Duodenal mucosa (tissue), 2 donors: Measurements from ENCODE around the gene CCDC127.

Source experiments
- H3K27ac ChIP-seq: one replicate; pipeline ENCODE4 v1.7.0; 2013; ENCODE audit warnings: low read depth, low read length
- H3K27me3 ChIP-seq, 2 donors: one replicate each; pipeline ENCODE4 v1.7.0; 2013; ENCODE audit warnings: low read length in 2 of 2, control low read depth in 1 of 2; ENCODE audit not compliant: insufficient read depth in 2 of 2, control insufficient read depth in 1 of 2
- H3K36me3 ChIP-seq, 2 donors: one replicate each; pipeline ENCODE4 v1.7.0; 2013; ENCODE audit warnings: low read length in 2 of 2, control low read depth in 1 of 2; ENCODE audit not compliant: insufficient read depth in 2 of 2, control insufficient read depth in 1 of 2
- H3K4me1 ChIP-seq, 2 donors: one replicate each; pipeline ENCODE4 v1.7.0; 2013; ENCODE audit warnings: low read length in 2 of 2, control low read depth in 1 of 2; ENCODE audit not compliant: insufficient read depth in 2 of 2, control insufficient read depth in 1 of 2
- H3K4me3 ChIP-seq, 2 donors: one replicate each; pipeline ENCODE4 v1.7.0; 2013; ENCODE audit warnings: low read length in 2 of 2, low read depth in 1 of 2
- H3K9ac ChIP-seq, 2 donors: one replicate each; pipeline ENCODE4 v1.7.0; 2013; ENCODE audit warnings: low read length in 2 of 2, low read depth in 1 of 2
- H3K9me3 ChIP-seq, 2 donors: one replicate each; pipeline ENCODE4 v1.7.0; 2013; ENCODE audit warnings: low read length in 2 of 2, control low read depth in 1 of 2; ENCODE audit not compliant: control insufficient read depth in 1 of 2

CCDC127 gene

DNA sequence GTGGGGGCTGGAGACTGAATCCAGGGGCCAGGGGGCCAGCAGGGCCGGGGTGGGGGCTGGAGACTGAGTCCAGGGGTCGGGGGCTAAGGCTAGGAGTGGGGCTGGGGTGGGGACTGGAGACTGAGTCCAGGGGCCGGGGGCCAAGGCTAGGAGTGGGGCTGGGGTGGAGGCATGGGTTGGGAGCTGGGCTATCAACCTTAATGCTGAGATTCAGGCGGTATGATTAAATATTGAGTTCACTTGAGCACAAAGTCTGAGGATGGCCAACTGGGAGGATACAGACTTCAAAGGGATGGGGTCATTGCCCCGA is 43.7 kb downstream of the CCDC127 start:
- Histone ChIP-seq H3K27me3 (peaks cover 0 to 3% of the 10 kb centered on the region in 2 donors), H3K27ac (no peak overlapping the region), H3K9ac (no peak overlapping the region), H3K9me3 (no peaks in the 10 kb centered on the region), H3K4me3 (no peak overlapping the region), H3K36me3 (no peaks in the 10 kb centered on the region), H3K4me1 (no peaks in the 10 kb centered on the region)

DNA sequence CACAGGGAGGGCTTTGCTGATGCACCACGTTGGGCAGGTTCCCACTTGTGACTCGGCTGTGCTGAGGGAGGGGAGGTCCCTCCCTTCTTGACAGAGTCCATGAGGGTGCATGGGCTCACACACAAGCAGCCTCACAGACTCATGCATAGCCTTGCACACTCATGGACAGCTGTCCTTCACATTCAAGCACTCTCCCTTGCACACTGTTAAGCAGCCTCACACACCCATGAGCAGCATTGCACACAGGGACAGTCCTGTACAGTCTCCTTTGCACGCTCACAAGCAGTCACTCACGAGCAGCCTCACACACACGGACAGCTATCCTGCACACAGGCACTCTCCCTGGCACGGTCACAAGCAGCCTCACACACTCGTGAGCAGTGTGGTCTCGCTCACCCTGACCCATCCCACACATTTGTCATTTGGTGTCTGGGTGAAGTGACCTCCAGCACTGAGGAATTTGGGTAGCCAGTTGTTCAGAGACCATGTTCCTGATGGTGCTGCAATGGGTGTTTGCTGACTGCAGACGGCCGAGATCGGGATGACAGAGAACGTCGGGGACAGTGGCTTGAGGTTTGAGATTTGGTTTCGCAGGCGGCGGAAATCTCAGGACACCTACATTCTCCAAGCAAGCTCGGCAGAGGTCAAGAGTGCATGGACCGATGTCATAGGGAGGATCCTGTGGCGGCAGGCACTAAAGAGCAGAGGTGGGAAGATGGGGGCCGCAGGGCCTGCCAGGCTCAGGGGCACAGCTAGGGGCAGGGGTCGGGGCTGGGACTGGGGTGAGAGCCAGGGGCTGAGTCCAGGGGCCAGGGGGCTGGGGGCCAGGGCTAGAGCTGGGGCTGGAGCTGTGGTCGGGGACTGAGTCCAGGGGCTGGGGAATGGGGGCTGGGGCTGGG is 44.3 kb downstream of the CCDC127 start:
- H3K27ac ChIP-seq: no peak overlapping the region
- H3K4me3 ChIP-seq: no peak overlapping the region
- H3K36me3 ChIP-seq: no peaks in the 10 kb centered on the region
- no peak overlapping the region for H3K9ac ChIP-seq
- peaks cover 0 to 3% of the 10 kb centered on the region in 2 donors for H3K27me3 ChIP-seq
- no peaks in the 10 kb centered on the region for H3K9me3 ChIP-seq
- no peaks in the 10 kb centered on the region for H3K4me1 ChIP-seq

DNA sequence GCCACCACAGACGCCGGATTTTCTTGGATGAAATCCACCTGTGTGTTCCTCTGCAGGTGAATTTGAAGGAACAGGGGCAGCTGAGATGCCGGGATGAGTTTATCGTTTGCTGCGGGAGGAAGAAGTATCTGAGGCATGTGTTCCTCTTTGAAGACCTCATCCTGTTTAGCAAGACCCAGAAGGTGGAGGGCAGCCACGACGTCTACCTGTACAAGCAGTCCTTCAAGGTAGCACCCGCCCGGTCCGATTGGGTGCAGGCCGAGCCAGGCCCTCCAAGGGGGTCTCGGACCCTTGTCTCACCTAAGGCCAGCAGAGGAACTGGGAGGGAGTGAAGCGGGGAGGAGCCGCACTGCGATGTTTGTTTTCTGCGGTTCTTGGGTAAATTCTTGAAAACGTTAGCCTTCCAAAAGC is 45.1 kb downstream of the CCDC127 start:
- Histone ChIP-seq H3K9me3 (no peaks in the 10 kb centered on the region), H3K9ac (no peak overlapping the region), H3K36me3 (no peaks in the 10 kb centered on the region), H3K4me3 (no peak overlapping the region), H3K27ac (no peak overlapping the region), H3K27me3 (peaks cover 0 to 3% of the 10 kb centered on the region in 2 donors), H3K4me1 (no peaks in the 10 kb centered on the region)

DNA sequence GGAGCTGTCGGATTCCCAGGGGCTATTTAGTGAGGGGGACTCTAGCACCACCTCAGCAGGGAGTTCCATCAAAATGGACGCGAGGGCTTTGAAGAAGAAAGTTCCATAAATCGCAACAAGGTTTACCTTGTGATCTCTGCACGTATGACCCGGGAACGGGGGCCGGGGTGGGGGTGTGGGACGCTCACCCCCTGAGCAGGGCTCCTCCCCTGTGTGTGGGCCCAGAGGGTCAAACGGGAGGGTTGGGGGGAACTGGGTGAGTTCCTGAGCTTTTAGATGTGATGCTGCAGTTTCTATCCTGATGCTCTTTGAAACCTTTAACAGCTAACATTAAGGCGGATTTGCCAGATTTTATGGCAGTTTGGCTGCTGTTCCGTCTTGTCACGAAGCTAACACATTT is 45.5 kb downstream of the CCDC127 start:
- no peaks in the 10 kb centered on the region for H3K4me1 ChIP-seq
- H3K4me3 ChIP-seq: no peak overlapping the region
- H3K9me3 ChIP-seq: no peaks in the 10 kb centered on the region
- H3K27ac ChIP-seq: no peak overlapping the region
- H3K27me3 ChIP-seq: peaks cover 0 to 3% of the 10 kb centered on the region in 2 donors
- no peaks in the 10 kb centered on the region for H3K36me3 ChIP-seq
- H3K9ac ChIP-seq: no peak overlapping the region

DNA sequence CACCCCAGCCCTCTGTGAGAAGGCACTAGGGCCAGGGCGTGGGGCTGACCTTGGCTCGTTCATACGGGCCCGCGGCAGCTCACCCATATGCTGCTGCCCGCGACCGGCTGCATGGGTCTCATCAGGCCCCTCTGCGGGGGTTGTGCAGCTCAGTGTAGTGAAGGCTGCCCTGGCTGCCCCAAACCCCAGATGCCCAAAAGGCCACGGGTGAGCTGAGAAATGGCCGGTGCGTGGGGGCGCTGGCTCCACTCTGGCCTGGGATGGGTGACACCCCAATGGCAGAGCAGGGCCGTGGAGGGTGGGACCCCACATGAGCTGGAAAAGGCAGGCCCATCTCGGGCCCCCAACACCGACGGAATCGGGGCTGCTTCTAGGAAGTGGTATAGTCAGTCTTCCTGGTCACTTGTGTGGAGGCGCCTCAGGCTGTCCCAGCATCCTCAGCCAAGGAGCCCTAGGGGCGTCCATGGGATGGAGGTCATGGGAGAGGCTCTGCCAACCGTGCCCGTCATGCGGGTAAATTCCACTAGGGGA is 46.1 kb downstream of the CCDC127 start:
- no peaks in the 10 kb centered on the region for H3K9me3 ChIP-seq
- H3K27ac ChIP-seq: no peak overlapping the region
- no peak overlapping the region for H3K4me3 ChIP-seq
- H3K27me3 ChIP-seq: peaks cover 0 to 3% of the 10 kb centered on the region in 2 donors
- H3K4me1 ChIP-seq: no peaks in the 10 kb centered on the region
- H3K9ac ChIP-seq: no peak overlapping the region
- no peaks in the 10 kb centered on the region for H3K36me3 ChIP-seq

DNA sequence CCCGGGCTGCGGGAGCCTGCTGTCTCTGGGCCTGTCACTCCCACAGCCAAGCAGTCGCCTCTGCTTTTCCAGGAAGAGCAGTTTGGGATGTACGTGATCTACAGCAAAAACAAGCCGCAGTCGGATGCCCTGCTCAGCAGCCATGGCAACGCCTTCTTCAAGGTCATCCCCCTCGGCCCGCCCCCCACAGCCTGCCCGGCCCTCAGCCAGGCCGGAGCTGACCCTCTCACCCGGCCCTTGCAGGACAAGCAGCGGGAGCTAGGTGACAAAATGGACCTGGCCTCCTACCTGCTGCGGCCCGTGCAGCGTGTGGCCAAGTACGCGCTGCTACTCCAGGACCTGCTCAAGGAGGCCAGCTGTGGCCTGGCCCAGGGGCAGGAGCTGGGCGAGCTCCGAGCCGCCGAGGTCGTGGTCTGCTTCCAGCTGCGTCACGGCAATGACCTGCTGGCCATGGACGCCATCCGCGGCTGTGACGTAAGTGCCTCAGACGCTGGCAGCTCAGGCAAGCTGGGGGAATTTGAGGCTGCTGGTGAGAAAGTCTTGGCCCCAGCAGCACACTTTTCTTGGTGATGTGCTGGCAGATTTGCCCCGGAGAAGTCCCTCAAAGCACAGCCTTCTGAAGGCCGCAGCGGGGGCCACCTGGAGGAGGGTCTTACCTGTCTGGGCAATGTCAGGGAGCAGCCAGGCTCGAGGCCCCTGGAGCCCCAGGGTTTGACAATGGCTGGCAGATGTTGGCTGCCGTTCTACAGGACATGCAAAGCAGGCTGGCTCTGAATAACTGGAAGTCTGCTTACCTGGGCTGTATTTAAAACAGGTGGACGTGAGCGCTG is 46.8 kb downstream of the CCDC127 start:
- H3K27ac ChIP-seq: no peak overlapping the region
- H3K36me3 ChIP-seq: no peaks in the 10 kb centered on the region
- no peaks in the 10 kb centered on the region for H3K9me3 ChIP-seq
- H3K4me1 ChIP-seq: no peaks in the 10 kb centered on the region
- H3K9ac ChIP-seq: no peak overlapping the region
- H3K4me3 ChIP-seq: no peak overlapping the region
- peaks cover 0 to 3% of the 10 kb centered on the region in 2 donors for H3K27me3 ChIP-seq

DNA sequence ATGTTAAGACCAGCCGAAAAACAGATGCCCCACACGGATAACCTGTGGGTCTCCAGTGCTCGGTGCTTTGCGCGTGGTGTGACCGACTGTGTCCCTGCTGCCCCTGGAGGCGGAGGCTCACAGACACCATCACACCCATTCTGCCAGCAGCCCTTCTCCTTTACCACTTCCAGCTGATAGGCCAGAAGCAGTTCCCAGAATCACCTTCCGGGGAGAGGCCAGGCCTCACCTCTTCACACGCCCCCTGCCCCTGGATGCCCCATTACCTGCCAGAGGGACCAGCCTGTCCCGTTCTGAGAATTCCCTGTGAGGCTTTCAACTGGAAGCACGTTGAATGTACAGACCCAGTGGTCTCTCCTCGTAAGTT is 48.2 kb downstream of the CCDC127 start:
- H3K9me3 ChIP-seq: no peaks in the 10 kb centered on the region
- H3K4me1 ChIP-seq: no peaks in the 10 kb centered on the region
- H3K27me3 ChIP-seq: peaks cover 0 to 3% of the 10 kb centered on the region in 2 donors
- no peaks in the 10 kb centered on the region for H3K36me3 ChIP-seq
- no peak overlapping the region for H3K4me3 ChIP-seq
- no peak overlapping the region for H3K27ac ChIP-seq
- no peak overlapping the region for H3K9ac ChIP-seq

DNA sequence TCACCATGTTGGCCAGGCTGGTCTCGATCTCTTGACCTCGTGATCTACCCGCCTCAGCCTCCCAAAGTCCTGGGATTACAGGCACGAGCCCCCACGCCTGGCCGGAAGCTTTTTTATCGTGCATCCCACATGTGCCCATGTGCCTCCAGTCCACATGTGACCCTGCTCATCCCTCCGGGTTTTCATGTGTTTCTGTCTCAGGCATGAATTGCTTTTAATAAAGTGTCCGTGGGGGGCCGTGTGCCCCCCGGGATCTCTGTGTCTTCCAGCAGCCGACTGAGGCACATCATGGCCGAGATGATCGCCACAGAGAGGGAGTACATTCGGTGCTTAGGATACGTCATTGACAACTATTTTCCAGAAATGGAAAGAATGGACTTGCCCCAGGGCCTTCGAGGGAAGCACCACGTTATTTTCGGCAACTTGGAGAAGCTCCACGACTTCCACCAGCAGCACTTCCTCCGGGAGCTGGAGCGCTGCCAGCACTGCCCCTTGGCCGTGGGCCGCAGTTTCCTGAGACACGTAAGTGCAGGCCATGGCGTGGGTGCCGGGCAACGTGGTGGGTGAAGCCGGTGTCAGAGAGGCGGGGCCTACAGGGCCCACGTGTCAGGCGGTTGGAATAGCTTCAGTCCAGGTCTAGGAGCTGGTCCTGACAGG is 48.8 kb downstream of the CCDC127 start:
- Histone ChIP-seq H3K27me3 (peaks cover 0 to 3% of the 10 kb centered on the region in 2 donors), H3K4me1 (no peaks in the 10 kb centered on the region), H3K9ac (no peak overlapping the region), H3K4me3 (no peak overlapping the region), H3K9me3 (no peaks in the 10 kb centered on the region), H3K27ac (no peak overlapping the region), H3K36me3 (no peaks in the 10 kb centered on the region)

DNA sequence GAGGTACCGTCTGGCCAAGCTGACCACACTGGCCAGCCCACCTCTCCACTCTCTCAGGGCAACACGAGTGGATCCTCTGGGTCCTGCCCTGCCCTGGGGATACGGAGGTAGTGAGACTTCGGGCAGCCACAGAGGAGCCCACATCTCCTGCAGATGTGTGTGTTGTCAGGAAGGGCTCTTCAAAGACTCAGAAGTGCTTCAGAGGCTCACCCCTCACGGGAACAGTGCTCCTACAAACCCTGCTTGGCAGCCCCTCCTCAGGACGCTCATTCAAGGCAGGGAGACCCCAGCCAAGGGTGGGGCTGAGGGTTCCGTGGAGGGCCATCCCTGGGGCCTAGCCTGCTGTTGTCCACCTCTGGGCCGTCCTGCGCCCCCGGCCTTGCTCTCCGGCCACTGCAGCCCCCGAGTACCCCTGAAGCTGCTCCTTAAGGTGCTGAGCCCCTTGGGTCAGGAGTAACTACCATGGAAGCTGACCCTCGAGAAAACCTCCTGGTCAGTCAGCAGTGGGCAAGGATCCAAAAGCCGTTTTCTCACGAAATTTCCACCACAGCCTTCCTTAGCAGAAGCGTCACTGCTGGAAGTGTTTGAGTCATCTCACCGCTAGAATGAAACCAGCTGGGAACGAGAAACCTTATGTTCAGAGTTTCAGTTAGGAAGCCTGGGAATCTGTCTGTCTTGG is 49.8 kb downstream of the CCDC127 start:
- no peaks in the 10 kb centered on the region for H3K9me3 ChIP-seq
- H3K27me3 ChIP-seq: peaks cover 0 to under 1% of the 10 kb centered on the region in 2 donors
- H3K36me3 ChIP-seq: no peaks in the 10 kb centered on the region
- no peak overlapping the region for H3K4me3 ChIP-seq
- H3K27ac ChIP-seq: no peak overlapping the region
- no peaks in the 10 kb centered on the region for H3K4me1 ChIP-seq
- no peak overlapping the region for H3K9ac ChIP-seq
